GM18867 (cell line): ENCODE measurements around the gene NTRK3.

Experiments
- ATAC-seq: cut with Tn5 transposase; IDR thresholded peaks from one replicate; pipeline ENCODE4 v1.9.1; 2021; ENCODE audit warnings: mild to moderate bottlenecking, moderate library complexity; ENCODE audit not compliant: unreplicated experiment

Gene NTRK3

GRCh38 chr15:88256279-88257230, at the start of gene NTRK3:
TSS of gene NTRK3 (minus strand) at chr15:88256739. CDS start at chr15:88256153, 586 bp downstream.
- no peak for ATAC-seq

GRCh38 chr15:88303395-88303794, 46.9 kb upstream of the NTRK3 start:
- no peak for ATAC-seq

- ATAC-seq, result no peak
These were observed 45.8 kb upstream of the NTRK3 start for GRCh38 chr15:88302373-88302772.

- no peak for ATAC-seq
These were observed 44.8 kb upstream of the NTRK3 start for GRCh38 chr15:88301311-88301710.

- ATAC-seq, result no peak
These were observed 44.3 kb upstream of the NTRK3 start for GRCh38 chr15:88300861-88301260.

GRCh38 chr15:88300089-88300488, 43.5 kb upstream of the NTRK3 start:
- no peak for ATAC-seq

GRCh38 chr15:88299497-88299896, 43.0 kb upstream of the NTRK3 start:
- no peak for ATAC-seq

- no peak for ATAC-seq
These were observed 32.1 kb upstream of the NTRK3 start for GRCh38 chr15:88288661-88289060.

- no peak for ATAC-seq
These were observed 31.7 kb upstream of the NTRK3 start for GRCh38 chr15:88288206-88288605.

- ATAC-seq, result no peak
These were observed 27.9 kb upstream of the NTRK3 start for GRCh38 chr15:88284318-88284998.

GRCh38 chr15:88282614-88283013, 26.1 kb upstream of the NTRK3 start:
- no peak for ATAC-seq

GRCh38 chr15:88276821-88277410, 20.4 kb upstream of the NTRK3 start:
- no peak for ATAC-seq

GRCh38 chr15:88275804-88276203, 19.3 kb upstream of the NTRK3 start:
- no peak for ATAC-seq

- peak; percentile 79 for ATAC-seq
These were observed 18.3 kb upstream of the NTRK3 start for GRCh38 chr15:88274553-88275460.

- no peak for ATAC-seq
These were observed 15.9 kb upstream of the NTRK3 start for GRCh38 chr15:88272421-88272820.

- no peak for ATAC-seq
These were observed 13.0 kb upstream of the NTRK3 start for GRCh38 chr15:88269356-88270062.

- ATAC-seq, result no peak
These were observed 11.2 kb upstream of the NTRK3 start for GRCh38 chr15:88267720-88268119.

GRCh38 chr15:88266170-88266569, 9.6 kb upstream of the NTRK3 start:
- no peak for ATAC-seq

- ATAC-seq, result no peak
These were observed 8.1 kb upstream of the NTRK3 start for GRCh38 chr15:88264622-88265021.

GRCh38 chr15:88262064-88262463, 5.5 kb upstream of the NTRK3 start:
- ATAC-seq, result no peak
